Brain microvascular endothelial cell (primary cell): ENCODE results near the gene HTATSF1.

Source experiments
- DNase-seq: peaks from one replicate; pipeline ENCODE4 v3.0.0-alpha.2; 2020
- H3K27ac ChIP-seq: fragments of 250-450 bp; sonication (Bioruptor Pico); 2 replicates; pipeline ENCODE4 v1.5.1; 2020; ENCODE audit warnings: mild to moderate bottlenecking, moderate library complexity
- H3K27me3 ChIP-seq: fragments of 250-450 bp; sonication (Bioruptor Pico); replicated peaks from 2 replicates; pipeline ENCODE4 v1.5.1; 2020; ENCODE audit warnings: mild to moderate bottlenecking
- H3K36me3 ChIP-seq: fragments of 250-450 bp; sonication (Bioruptor Pico); replicated peaks from 2 replicates; pipeline ENCODE4 v1.5.1; 2020; ENCODE audit warnings: mild to moderate bottlenecking
- H3K4me3 ChIP-seq: 2 replicates; pipeline ENCODE4 v1.5.1; 2011; ENCODE audit warnings: low read depth, mild to moderate bottlenecking, control low read depth, low read length, moderate library complexity
- in situ Hi-C: cut with HindIII; loops from 2 replicates; pipeline ENCODE4 v1.10.0; 2017; ENCODE audit warnings: low sequenced_read_pairs, low pct_ligation_motif_present
- TF ChIP-seq, protein P1 (sequence below): IDR thresholded peaks from 2 replicates; pipeline ENCODE4 v1.5.1; 2011; ENCODE audit warnings: low read depth, mild to moderate bottlenecking, moderate library complexity, low read length, control low read depth, inconsistent platforms; ENCODE audit errors: missing control alignments

Gene HTATSF1

DNA sequence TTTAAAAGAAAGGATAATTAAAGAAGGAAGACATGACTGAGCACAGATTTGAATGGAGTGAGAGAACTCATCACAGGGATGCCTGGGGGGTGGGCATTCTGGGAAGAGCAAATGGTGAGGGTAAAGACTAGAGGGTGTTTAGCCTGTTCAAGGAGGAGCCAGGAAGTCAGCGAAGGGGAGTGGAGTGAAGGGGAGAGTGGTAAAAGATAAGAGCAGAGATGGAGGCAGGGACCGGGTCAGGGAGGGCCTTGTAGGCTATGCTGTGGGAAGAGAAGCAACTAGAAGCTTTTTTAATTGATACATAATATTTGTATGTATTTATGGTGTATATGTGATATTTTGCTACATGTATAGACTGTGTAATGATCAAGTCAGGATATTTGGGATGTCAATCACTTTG, 32.4 kb downstream of the HTATSF1 start:
- H3K4me3 ChIP-seq, result no peak overlapping the region
- DNase-seq, result no peak
- no peaks in the 10 kb centered on the region for H3K36me3 ChIP-seq
- no peaks in the 10 kb centered on the region for H3K27me3 ChIP-seq
- TF ChIP-seq, protein P1, sequence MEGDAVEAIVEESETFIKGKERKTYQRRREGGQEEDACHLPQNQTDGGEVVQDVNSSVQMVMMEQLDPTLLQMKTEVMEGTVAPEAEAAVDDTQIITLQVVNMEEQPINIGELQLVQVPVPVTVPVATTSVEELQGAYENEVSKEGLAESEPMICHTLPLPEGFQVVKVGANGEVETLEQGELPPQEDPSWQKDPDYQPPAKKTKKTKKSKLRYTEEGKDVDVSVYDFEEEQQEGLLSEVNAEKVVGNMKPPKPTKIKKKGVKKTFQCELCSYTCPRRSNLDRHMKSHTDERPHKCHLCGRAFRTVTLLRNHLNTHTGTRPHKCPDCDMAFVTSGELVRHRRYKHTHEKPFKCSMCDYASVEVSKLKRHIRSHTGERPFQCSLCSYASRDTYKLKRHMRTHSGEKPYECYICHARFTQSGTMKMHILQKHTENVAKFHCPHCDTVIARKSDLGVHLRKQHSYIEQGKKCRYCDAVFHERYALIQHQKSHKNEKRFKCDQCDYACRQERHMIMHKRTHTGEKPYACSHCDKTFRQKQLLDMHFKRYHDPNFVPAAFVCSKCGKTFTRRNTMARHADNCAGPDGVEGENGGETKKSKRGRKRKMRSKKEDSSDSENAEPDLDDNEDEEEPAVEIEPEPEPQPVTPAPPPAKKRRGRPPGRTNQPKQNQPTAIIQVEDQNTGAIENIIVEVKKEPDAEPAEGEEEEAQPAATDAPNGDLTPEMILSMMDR, result no peak
- no peak overlapping the region for H3K27ac ChIP-seq
- in situ Hi-C loops, result no loop called here

DNA sequence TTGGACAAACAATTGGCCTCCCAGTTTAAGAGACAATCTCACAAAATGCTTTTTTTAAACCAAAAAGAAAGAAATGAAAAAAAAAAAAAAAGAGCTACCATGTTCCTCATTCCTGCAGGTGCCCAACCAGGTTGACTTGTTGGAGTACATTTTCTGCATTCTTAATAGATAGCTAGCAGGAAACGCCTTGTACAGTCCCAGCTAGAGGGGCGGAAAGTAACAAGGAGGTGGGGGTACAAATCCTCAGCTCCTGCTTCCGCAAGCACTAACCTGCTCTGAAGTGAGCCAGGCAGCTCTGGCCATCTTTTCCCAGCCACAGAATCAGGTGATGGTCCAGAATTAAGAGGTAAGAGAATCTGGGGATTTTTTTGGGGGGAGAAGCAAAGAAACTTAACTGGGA, 34.6 kb downstream of the HTATSF1 start, which contains the start of gene VGLL1:
Gene VGLL1, plus strand, starts transcription at position 265 of the 400 bp plus-strand sequence. CDS start 3,806 bp downstream, outside the sequence.
- in situ Hi-C loops, result no loop called here
- Histone ChIP-seq H3K36me3 (no peaks in the 10 kb centered on the region), H3K27ac (no peak within 1 kb of the TSS)

DNA sequence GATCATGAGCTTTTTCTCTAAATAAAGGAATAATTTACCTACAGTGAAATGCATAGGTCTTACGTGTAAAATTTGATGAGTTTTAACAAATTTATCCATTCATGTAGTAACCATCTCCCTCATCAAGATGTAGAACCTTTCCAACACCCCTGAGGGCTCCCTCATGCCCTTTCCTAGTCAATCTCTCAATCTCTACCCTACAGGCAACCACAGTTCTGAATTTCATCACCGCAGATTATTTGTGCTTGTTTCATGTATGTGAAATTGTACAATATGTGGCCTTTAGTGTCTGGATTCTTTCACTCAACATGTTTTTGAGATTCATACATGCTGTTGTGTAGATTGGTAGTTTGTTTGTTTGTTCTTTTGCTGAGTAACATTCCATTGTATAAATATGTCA, 36.7 kb downstream of the HTATSF1 start:
- Histone ChIP-seq H3K4me3 (no peak overlapping the region), H3K27me3 (no peaks in the 10 kb centered on the region), H3K36me3 (no peaks in the 10 kb centered on the region), H3K27ac (no peak overlapping the region)
- no peak for DNase-seq
- in situ Hi-C loops, result no loop called here
- TF ChIP-seq, protein P1, result no peak

More for the DNA sequence above, 34.6 kb downstream of the HTATSF1 start, which contains the start of gene VGLL1:
- H3K27me3 ChIP-seq, result no peaks in the 10 kb centered on the region
- DNase-seq, result no peak
- no peak within 1 kb of the TSS for H3K4me3 ChIP-seq
- TF ChIP-seq, protein P1, result no peak

DNA sequence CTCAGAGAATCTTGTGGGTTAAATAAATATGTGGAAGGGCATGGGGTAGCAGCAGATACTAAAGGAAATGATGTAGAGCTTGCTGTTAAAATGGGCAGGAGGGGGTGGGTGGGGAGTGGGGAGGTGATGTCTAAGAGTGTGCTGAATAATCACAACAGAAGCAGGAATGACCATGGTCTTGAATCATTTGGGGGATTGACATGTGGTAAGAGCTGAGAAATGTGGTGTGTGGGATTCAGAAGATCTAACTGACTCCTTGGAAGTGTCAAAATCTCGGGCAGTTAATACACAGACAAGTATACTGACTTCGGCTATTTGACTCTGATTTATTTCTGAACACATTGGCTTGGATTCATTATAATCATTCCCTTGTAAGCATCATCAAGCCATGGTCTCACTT, 41.4 kb downstream of the HTATSF1 start:
- Histone ChIP-seq H3K36me3 (no peaks in the 10 kb centered on the region), H3K4me3 (no peak overlapping the region), H3K27me3 (no peaks in the 10 kb centered on the region), H3K27ac (no peak overlapping the region)
- in situ Hi-C loops, result no loop called here
- DNase-seq, result no peak
- TF ChIP-seq, protein P1, result no peak

DNA sequence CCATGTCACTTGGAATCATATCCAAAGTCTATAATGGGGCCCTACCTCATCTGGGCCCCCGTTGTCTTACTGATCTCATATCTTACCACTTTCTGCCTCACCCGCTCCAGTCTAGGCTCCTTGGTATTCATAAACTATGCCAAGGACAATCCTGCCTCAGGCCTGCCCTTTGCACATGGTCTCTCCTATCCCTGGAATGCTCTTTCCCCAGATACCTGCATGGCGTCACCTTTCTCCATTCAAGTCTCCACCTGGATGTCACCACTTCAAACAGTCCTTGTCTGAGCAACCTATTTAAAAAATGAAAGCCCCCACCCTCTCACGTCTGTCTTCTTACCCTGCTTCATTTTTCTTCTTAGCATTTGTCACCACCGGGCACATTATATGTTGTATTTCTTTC, 42.8 kb downstream of the HTATSF1 start:
- H3K36me3 ChIP-seq, result no peaks in the 10 kb centered on the region
- in situ Hi-C loops, result no loop called here
- H3K27ac ChIP-seq, result no peak overlapping the region
- TF ChIP-seq, protein P1, result no peak
- no peak for DNase-seq
- H3K27me3 ChIP-seq, result no peaks in the 10 kb centered on the region
- H3K4me3 ChIP-seq, result no peak overlapping the region

DNA sequence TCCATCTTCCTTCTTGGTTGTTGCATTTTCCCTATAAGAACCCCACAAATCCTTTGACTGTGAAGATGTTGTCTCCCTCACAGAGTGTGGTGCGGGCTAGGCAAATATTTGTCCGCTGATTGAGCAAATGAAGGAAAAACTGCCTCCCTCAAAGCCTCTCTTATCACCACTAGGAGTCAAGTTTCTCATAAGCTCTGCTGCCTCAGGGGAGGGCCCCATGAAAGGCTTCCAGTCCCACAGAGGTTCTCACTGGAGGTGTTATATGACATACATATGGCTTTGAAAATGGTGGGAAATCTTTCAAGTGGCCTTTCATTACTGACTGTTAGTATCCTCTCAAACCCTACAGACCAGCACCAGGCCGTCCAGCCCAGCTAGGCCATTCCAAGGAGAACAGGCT, 43.9 kb downstream of the HTATSF1 start:
- no peaks in the 10 kb centered on the region for H3K36me3 ChIP-seq
- in situ Hi-C loops, result no loop called here
- H3K27ac ChIP-seq, result no peak overlapping the region
- no peaks in the 10 kb centered on the region for H3K27me3 ChIP-seq
- H3K4me3 ChIP-seq, result no peak overlapping the region
- DNase-seq, result no peak
- TF ChIP-seq, protein P1, result no peak
